GM19463 (cell line): ENCODE data around the gene SIPA1L3.

Experiments
- ATAC-seq: cut with Tn5 transposase; IDR thresholded peaks from one replicate; pipeline ENCODE4 v1.9.1; 2021; ENCODE audit warnings: mild to moderate bottlenecking, moderate library complexity; ENCODE audit not compliant: unreplicated experiment

SIPA1L3 gene

GRCh38 chr19:37975071-37975470 is 68.1 kb downstream of the SIPA1L3 start:
- ATAC-seq = no peak

- ATAC-seq = no peak
Measured at GRCh38 chr19:37975596-37976515, 68.8 kb downstream of the SIPA1L3 start.

GRCh38 chr19:37977391-37977790 is 70.4 kb downstream of the SIPA1L3 start:
- ATAC-seq = no peak

- no peak for ATAC-seq
Measured at GRCh38 chr19:37977992-37978391, 71.0 kb downstream of the SIPA1L3 start.

- ATAC-seq = peak; percentile 37
Measured at GRCh38 chr19:37979547-37980082, 72.6 kb downstream of the SIPA1L3 start.

GRCh38 chr19:37980419-37981170 is 73.6 kb downstream of the SIPA1L3 start:
- ATAC-seq = no peak

- no peak for ATAC-seq
Measured at GRCh38 chr19:37981785-37982475, 74.9 kb downstream of the SIPA1L3 start.

GRCh38 chr19:37982655-37983054 is 75.6 kb downstream of the SIPA1L3 start:
- no peak for ATAC-seq

- ATAC-seq = no peak
Measured at GRCh38 chr19:37983153-37983552, 76.1 kb downstream of the SIPA1L3 start.

GRCh38 chr19:37983916-37984315 is 76.9 kb downstream of the SIPA1L3 start:
- ATAC-seq = no peak

- ATAC-seq = no peak
Measured at GRCh38 chr19:37986048-37986750, 79.2 kb downstream of the SIPA1L3 start.

GRCh38 chr19:37987356-37988332 is 80.6 kb downstream of the SIPA1L3 start:
- no peak for ATAC-seq

- no peak for ATAC-seq
Measured at GRCh38 chr19:37988758-37989635, 82.0 kb downstream of the SIPA1L3 start.

GRCh38 chr19:37989855-37990254 is 82.8 kb downstream of the SIPA1L3 start:
- no peak for ATAC-seq

GRCh38 chr19:37990362-37990761 is 83.4 kb downstream of the SIPA1L3 start:
- no peak for ATAC-seq

GRCh38 chr19:37991176-37991835 is 84.3 kb downstream of the SIPA1L3 start:
- no peak for ATAC-seq

GRCh38 chr19:37991841-37992248 is 84.8 kb downstream of the SIPA1L3 start:
- no peak for ATAC-seq

GRCh38 chr19:37992761-37993160 is 85.8 kb downstream of the SIPA1L3 start:
- ATAC-seq = no peak
